Hair follicular keratinocyte (primary cell): ENCODE results near the gene MAFB. TPM values are rescaled to one million over a fixed set of nuclear protein-coding genes. Genes with fewer than 3 reads are reported as not detected.

Source experiments
- total RNA-seq: library from RNA; depleted of rRNA; stranded (reverse); fragments of >200 nt; gene quantifications from 2 replicates; pipeline ENCODE4 v1.2.3, GENCODE V29; 2015

Gene MAFB
- 0.16 and 0.65 TPM in 2 replicates for total RNA-seq

DNA sequence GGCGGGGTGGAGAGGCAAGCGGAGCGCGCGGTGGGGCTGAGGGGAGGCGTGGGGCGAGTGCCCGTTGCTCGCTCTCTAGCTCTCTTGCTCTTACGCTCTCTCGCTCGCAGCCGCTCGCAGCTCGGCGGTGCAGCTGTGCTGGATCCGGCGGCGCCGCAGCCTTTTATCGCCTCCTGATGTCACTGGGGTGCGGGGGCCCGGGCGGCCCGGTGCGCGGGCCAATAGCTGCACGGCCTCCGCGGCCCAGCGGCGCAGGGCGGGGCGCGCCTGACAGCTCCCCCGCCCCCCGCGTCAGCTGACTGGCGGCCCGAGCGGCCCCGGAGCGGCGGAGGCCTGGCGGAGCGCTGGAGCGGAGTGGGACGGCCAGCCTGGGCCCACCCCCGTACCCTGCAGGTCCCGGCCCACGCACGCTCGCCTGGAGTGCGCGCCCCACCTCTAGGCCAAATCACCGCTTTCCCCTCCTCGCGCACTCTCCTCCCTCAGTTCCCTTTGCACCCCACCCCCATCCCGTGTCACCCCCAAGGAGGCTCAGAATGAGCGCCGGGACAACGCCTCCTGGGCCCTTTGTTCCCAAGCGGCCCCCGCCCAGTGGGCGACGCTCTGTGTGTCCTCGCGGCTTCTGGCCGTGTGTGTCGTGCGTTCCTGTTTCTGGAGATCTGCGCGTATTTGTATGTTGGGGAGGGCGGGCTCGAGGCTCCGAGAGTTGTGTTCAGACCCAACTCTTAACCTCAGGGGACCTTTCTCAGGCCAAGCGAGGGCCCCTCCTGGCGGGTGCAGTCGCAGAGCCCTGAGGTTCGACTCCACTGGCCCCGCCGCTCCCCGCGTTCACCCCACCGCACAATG lies at the start of gene MAFB:
MAFB (minus strand) TSS at position 137 of the 843 bp plus-strand sequence. CDS start 386 bp downstream, outside the sequence.

